Measurements from ENCODE around the gene EDAR. TPM values are rescaled to one million over a fixed set of nuclear protein-coding genes. Genes with fewer than 3 reads are reported as not detected.

Gene EDAR
- total and polyA plus RNA-seq, 2 of the 8 experiments (the other 6 are each of a cell fraction or from before 2014, with no cell fraction given), result not detected

DNA sequence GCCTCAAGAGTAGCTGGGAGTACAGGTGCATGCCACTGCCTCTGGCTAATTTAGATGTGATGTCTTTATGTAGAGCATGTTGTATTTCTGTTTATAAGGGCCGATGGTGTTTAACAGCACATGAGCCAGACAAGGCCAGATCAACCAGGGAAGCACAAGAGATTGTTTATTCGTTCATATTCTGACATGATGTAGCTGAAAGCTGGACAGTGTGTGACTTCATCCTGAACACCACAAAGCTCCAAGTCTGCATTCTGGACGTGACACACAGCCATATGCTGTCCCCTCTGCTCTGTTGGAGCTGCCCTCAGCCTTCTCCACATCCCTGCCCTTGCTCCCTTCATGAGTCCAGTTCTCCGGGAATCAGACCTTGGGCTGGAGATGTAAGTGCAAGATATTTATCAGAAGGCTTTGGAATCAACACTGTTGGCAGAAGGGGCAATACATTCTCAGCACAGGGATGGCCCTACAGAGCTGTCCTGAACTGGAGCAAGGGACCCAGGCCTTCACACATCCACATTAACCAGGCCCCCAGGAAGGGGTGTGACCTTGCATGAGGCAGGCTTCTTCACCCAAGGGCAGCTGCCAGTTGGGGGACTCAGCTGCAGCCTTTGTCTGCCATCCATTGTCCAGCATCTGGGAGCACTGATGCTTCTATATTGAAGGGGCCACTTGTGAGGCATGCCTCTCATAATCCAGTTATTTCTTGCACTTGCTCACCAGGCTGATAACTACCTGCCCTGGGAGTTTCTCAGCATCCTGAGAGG, 38.5 kb downstream of the EDAR start:
- no peaks in the 10 kb centered on the region for H3K36me3 ChIP-seq (ENCODE audit: control insufficient read depth in 2 of 4, insufficient read depth in 4 of 4, low read length in 3 of 4)
- 81% methylated on average over 4 of the region's 4 CpGs; no CpG with 5 or more reads in 1 of the 2 experiments for WGBS, 2 experiments (ENCODE audit: extremely low coverage in 1 of 2, insufficient coverage in 1 of 2, insufficient read length in 1 of 2, insufficient replicate concordance in 2 of 2, low coverage in 1 of 2, low lambda C conversion rate in 2 of 2, missing lambda C conversion rate in 1 of 2)
- H3K18ac ChIP-seq (ENCODE audit: extremely low read depth, low read length), result no peak overlapping the region
- no peak overlapping the region for H4K5ac ChIP-seq (ENCODE audit: insufficient read length, low read depth, low read length)
- H3K27ac ChIP-seq (ENCODE audit: low read depth, low read length), result no peak overlapping the region
- TF ChIP-seq HDAC6 (IDR thresholded peaks at IDR 0.05; ENCODE audit: low read depth, low read length), result no peak
- no peak overlapping the region for H2AK5ac ChIP-seq (ENCODE audit: low read depth, low read length)
- POLR2A ChIA-PET (ENCODE audit: partially characterized antibody), result no interaction called here
- no peak overlapping the region for H3K4me2 ChIP-seq (ENCODE audit: insufficient read depth in 1 of 2, low read depth in 2 of 2, low read length in 2 of 2)
- H3K4ac ChIP-seq (replicated peaks; ENCODE audit: insufficient read length, low read depth, low read length), result no peak overlapping the region
- H3K79me1 ChIP-seq (ENCODE audit: low read depth, low read length), result no peaks in the 10 kb centered on the region
- FAIRE-seq (no peak), DNase-seq (ENCODE audit: low read depth in 1 of 2, low spot score in 2 of 2) (no peak)
- peaks cover 11 to 17% of the 10 kb centered on the region in 2 experiments for H3K9me3 ChIP-seq (ENCODE audit: insufficient read depth in 2 of 2, low read depth in 1 of 2, low read length in 1 of 2)
- H3K23me2 ChIP-seq (ENCODE audit: low read depth, low read length), result no peaks in the 10 kb centered on the region
- CTCF ChIA-PET (ENCODE audit: partially characterized antibody), result interaction anchor here (0.9 to 3.0 kb wide), 8 partner anchors 9 to 184 kb away, joined by 3 to 11 read pairs (median 3); partner anchors contain the start of gene EDAR
- no peaks in the 10 kb centered on the region for H3K79me2 ChIP-seq (ENCODE audit: control insufficient read depth in 1 of 2, insufficient read depth in 2 of 2, low read length in 2 of 2)
- no peaks in the 10 kb centered on the region for H3K4me1 ChIP-seq (replicated peaks in 1 of 4; ENCODE audit: control insufficient read depth in 3 of 4, insufficient read depth in 4 of 4, low read length in 3 of 4)
- no peak overlapping the region for H4K91ac ChIP-seq (replicated peaks; ENCODE audit: insufficient read length, low read length)
- no peak overlapping the region for H2BK12ac ChIP-seq (ENCODE audit: low read depth, low read length)
- no peak overlapping the region for H3K9ac ChIP-seq (replicated peaks in 1 of 4; ENCODE audit: extremely low read depth in 1 of 4, low read depth in 3 of 4, low read length in 3 of 4)
- H2AFZ ChIP-seq (ENCODE audit: low read length), result no peak overlapping the region
- H2BK20ac ChIP-seq (ENCODE audit: low read length), result no peak overlapping the region
- no peak overlapping the region for H3K14ac ChIP-seq (ENCODE audit: insufficient read length)
- no peak overlapping the region for H2BK15ac ChIP-seq (ENCODE audit: low read length)
- H4K20me1 ChIP-seq (replicated peaks in 1 of 2; ENCODE audit: control insufficient read depth in 1 of 2, insufficient read depth in 2 of 2, low read length in 2 of 2), result no peaks in the 10 kb centered on the region
- no peak overlapping the region for H2BK5ac ChIP-seq (ENCODE audit: low read depth, low read length)
- no peak overlapping the region for H3K4me3 ChIP-seq (ENCODE audit: extremely low read depth in 1 of 4, insufficient read depth in 2 of 4, low read depth in 3 of 4, low read length in 4 of 4)
- H3K23ac ChIP-seq (ENCODE audit: insufficient read length), result no peak overlapping the region
- no peaks in the 10 kb centered on the region for H3K27me3 ChIP-seq (replicated peaks in 1 of 4; ENCODE audit: control insufficient read depth in 3 of 4, extremely low read depth in 1 of 4, insufficient read depth in 3 of 4, low read length in 3 of 4)
- H4K8ac ChIP-seq (ENCODE audit: extremely low read depth, insufficient read depth, low read length), result no peak overlapping the region
- no peak overlapping the region for H2BK120ac ChIP-seq (replicated peaks; ENCODE audit: low read depth, low read length)
- H3K56ac ChIP-seq (replicated peaks; ENCODE audit: insufficient read length, low read depth, low read length), result no peak overlapping the region

Measured in H1 (cell line).